Mesendoderm (in vitro differentiated cells): ENCODE results near the gene PIEZO2.
A peak's percentile ranks its signal among the peaks of the same experiment; 100 is the strongest.

Source experiments
- DNase-seq: peaks from one replicate; pipeline ENCODE4 v3.0.0; 2013
- H2AK5ac ChIP-seq: 2 replicates; pipeline ENCODE4 v1.6.1; 2013; ENCODE audit warnings: low read length, inconsistent platforms
- H2BK120ac ChIP-seq: 2 replicates; pipeline ENCODE4 v1.6.1; 2013; ENCODE audit warnings: low read depth, mild to moderate bottlenecking, low read length, moderate library complexity, mixed read lengths
- H2BK15ac ChIP-seq: replicated peaks from 2 replicates; pipeline ENCODE4 v1.6.1; 2013; ENCODE audit warnings: low read depth, mild to moderate bottlenecking, moderate library complexity
- H2BK5ac ChIP-seq: 2 replicates; pipeline ENCODE4 v1.6.1; 2013; ENCODE audit warnings: low read length, inconsistent platforms
- H3K18ac ChIP-seq: 2 replicates; pipeline ENCODE4 v1.6.1; 2013; ENCODE audit warnings: mild to moderate bottlenecking, low read length, mixed read lengths
- H3K23ac ChIP-seq: one replicate; pipeline ENCODE4 v1.6.1; 2013; ENCODE audit warnings: low read length
- H3K27ac ChIP-seq: 2 replicates; pipeline ENCODE4 v1.5.1; 2013; ENCODE audit warnings: low read depth, mild to moderate bottlenecking, inconsistent platforms, low read length, moderate library complexity
- H3K27me3 ChIP-seq: 2 replicates; pipeline ENCODE4 v1.6.1; 2013; ENCODE audit warnings: low read length, control low read depth, mild to moderate bottlenecking, inconsistent platforms; ENCODE audit not compliant: insufficient read depth, poor library complexity
- H3K36me3 ChIP-seq: 2 replicates; pipeline ENCODE4 v1.6.1; 2013; ENCODE audit warnings: low read length, inconsistent platforms; ENCODE audit not compliant: control insufficient read depth, insufficient read depth
- H3K4ac ChIP-seq: one replicate; pipeline ENCODE4 v1.6.1; 2013; ENCODE audit warnings: low read depth, mild to moderate bottlenecking, low read length, moderate library complexity
- H3K4me1 ChIP-seq: 2 replicates; pipeline ENCODE4 v1.6.1; 2013; ENCODE audit warnings: low read depth, low read length, inconsistent platforms; ENCODE audit not compliant: control insufficient read depth
- H3K4me2 ChIP-seq: 2 replicates; pipeline ENCODE4 v1.6.1; 2013; ENCODE audit warnings: low read length
- H3K4me3 ChIP-seq: 2 replicates; pipeline ENCODE4 v1.5.1; 2013; ENCODE audit warnings: mild to moderate bottlenecking, low read length
- H3K56ac ChIP-seq: one replicate; pipeline ENCODE4 v1.6.1; 2013; ENCODE audit warnings: low read length
- H3K79me1 ChIP-seq: 2 replicates; pipeline ENCODE4 v1.6.1; 2013; ENCODE audit warnings: low read length, inconsistent platforms
- H3K79me2 ChIP-seq: 2 replicates; pipeline ENCODE4 v1.6.1; 2013; ENCODE audit warnings: mild to moderate bottlenecking, low read length; ENCODE audit not compliant: control insufficient read depth, insufficient read depth
- H3K9ac ChIP-seq: 2 replicates; pipeline ENCODE4 v1.6.1; 2013; ENCODE audit warnings: low read length, inconsistent platforms
- H4K5ac ChIP-seq: one replicate; pipeline ENCODE4 v1.6.1; 2013; ENCODE audit warnings: low read length
- H4K8ac ChIP-seq: one replicate; pipeline ENCODE4 v1.6.1; 2013; ENCODE audit warnings: low read depth, mild to moderate bottlenecking, control low read depth, low read length, moderate library complexity
- WGBS: extraction: QIAGEN DNeasy Blood & Tissue Kit; methylation state at CpG from one replicate; pipeline ENCODE4 v1.1.7; 2013; ENCODE audit warnings: low lambda C conversion rate, missing lambda C conversion rate; ENCODE audit not compliant: insufficient coverage; ENCODE audit errors: extremely low coverage; 5-methylcytosine and 5-hydroxymethylcytosine counted together

The PIEZO2 gene

DNA sequence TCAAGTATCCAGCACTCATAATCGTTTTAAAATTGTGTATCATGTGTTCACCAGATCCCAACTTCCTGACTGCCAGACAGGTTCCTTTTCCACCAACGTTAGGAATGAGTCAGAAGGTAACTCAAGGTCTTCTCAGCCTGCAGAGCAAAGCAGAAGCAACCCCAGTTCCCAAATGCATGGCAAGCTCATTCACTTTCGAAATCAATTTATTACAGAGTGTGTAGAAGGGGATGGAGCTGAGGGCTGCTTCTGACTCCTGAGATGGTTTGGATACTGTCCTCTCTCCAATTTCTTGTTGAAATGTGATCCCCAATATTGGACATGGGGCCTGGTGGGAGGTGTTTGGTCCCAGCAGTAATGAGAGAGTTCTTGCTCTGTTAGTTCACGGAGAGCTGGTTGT, 114.5 kb downstream of the PIEZO2 start:
- H2AK5ac ChIP-seq: no peak overlapping the region
- no peak overlapping the region for H2BK120ac ChIP-seq
- no peaks in the 10 kb centered on the region for H3K36me3 ChIP-seq
- H3K4me2 ChIP-seq: no peak overlapping the region
- H2BK15ac ChIP-seq: no peak overlapping the region
- H3K9ac ChIP-seq: no peak overlapping the region
- no peak overlapping the region for H3K4me3 ChIP-seq
- H3K23ac ChIP-seq: no peak overlapping the region
- H4K5ac ChIP-seq: no peak overlapping the region
- no peak overlapping the region for H3K18ac ChIP-seq
- no CpG with 5 or more reads among the region's 4 CpGs for WGBS
- no peaks in the 10 kb centered on the region for H3K79me1 ChIP-seq
- H3K27ac ChIP-seq: no peak overlapping the region
- H3K56ac ChIP-seq: no peak overlapping the region
- peaks cover 1% of the 10 kb centered on the region for H3K4me1 ChIP-seq
- no peaks in the 10 kb centered on the region for H3K27me3 ChIP-seq
- H3K4ac ChIP-seq: no peak overlapping the region
- no peaks in the 10 kb centered on the region for H3K79me2 ChIP-seq
- H2BK5ac ChIP-seq: no peak overlapping the region
- no peak for DNase-seq
- H4K8ac ChIP-seq: no peak overlapping the region

DNA sequence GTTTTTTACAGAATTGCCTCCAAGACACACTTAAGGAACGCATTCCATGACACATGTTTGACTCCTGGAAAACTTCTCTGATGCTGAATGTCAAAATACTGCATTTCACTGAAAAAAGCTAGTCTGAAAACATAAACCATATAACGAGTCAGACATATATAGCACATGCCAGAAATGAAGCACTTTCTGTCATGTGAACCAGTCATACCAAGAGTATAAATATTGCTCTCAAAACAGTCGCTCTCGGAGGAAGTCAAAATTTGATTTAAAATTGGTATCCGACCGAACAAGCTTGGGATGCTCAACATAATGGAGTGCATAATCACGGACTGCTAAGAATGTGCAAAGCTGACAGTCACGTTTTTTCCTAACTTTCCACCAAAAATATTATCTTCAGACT, 115.9 kb downstream of the PIEZO2 start:
- no peak overlapping the region for H3K18ac ChIP-seq
- H3K4me2 ChIP-seq: no peak overlapping the region
- no peak overlapping the region for H3K9ac ChIP-seq
- no peak overlapping the region for H3K56ac ChIP-seq
- H3K79me1 ChIP-seq: no peaks in the 10 kb centered on the region
- no peak overlapping the region for H2BK5ac ChIP-seq
- no peak overlapping the region for H4K5ac ChIP-seq
- no peaks in the 10 kb centered on the region for H3K36me3 ChIP-seq
- H4K8ac ChIP-seq: no peak overlapping the region
- H3K4ac ChIP-seq: no peak overlapping the region
- H3K27ac ChIP-seq: no peak overlapping the region
- no peak overlapping the region for H3K4me3 ChIP-seq
- no peaks in the 10 kb centered on the region for H3K27me3 ChIP-seq
- no peak overlapping the region for H2BK15ac ChIP-seq
- H3K23ac ChIP-seq: no peak overlapping the region
- DNase-seq: no peak
- no peaks in the 10 kb centered on the region for H3K79me2 ChIP-seq
- no peak overlapping the region for H2BK120ac ChIP-seq
- peaks cover 1% of the 10 kb centered on the region for H3K4me1 ChIP-seq
- no peak overlapping the region for H2AK5ac ChIP-seq
- WGBS: no CpG with 5 or more reads among the region's 8 CpGs

DNA sequence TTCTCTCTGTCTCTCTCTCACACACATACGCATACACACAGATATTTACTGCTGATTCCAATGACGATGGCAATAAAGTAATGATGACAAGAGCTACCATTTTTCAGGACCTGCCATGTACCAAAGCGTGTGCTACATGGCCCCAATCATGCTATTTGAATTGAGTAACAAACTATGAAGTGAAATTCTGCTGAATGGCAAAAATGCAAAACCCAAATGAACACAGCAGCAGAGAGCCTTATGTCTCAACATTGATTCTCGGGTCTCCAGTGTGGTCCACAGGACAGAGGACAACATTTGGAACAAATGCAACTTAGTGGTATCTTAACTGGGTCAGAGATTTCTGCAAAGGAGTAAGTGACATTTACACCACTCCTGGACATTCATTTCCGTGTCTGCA, 117.4 kb downstream of the PIEZO2 start:
- Histone ChIP-seq H3K27ac (no peak overlapping the region), H2BK120ac (no peak overlapping the region), H3K79me1 (no peaks in the 10 kb centered on the region), H3K4me3 (no peak overlapping the region), H3K27me3 (no peaks in the 10 kb centered on the region), H2BK5ac (no peak overlapping the region), H3K23ac (peak overlapping the region; percentile 67), H3K36me3 (no peaks in the 10 kb centered on the region), H2BK15ac (no peak overlapping the region), H3K56ac (no peak overlapping the region), H3K4ac (no peak overlapping the region), H4K5ac (no peak overlapping the region), H3K18ac (no peak overlapping the region), H3K9ac (no peak overlapping the region), H4K8ac (no peak overlapping the region), H3K4me1 (peaks cover 1% of the 10 kb centered on the region), H3K4me2 (no peak overlapping the region), H2AK5ac (no peak overlapping the region), H3K79me2 (no peaks in the 10 kb centered on the region)
- no peak for DNase-seq
- WGBS: no CpG with 5 or more reads among the region's 5 CpGs

DNA sequence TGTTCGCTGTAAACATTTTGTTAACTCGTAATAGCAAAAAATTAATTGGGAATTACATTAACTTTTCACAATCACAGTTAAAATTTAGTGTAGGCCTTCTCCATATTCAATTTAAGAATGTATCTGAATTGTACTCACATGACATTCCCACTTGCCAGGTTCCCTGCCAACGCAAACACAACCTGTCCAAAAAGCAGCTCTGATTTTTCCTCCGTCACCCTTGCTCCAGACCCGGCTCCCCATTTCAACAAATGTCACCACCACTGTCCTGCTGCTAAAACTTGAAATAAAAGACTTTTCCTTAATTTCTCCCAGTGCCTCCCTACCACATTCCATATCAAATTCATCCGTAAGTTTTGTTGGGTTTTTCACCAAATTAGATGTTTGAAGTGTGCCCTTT, 120.3 kb downstream of the PIEZO2 start:
- no peak overlapping the region for H4K5ac ChIP-seq
- WGBS: no CpG with 5 or more reads among the region's 6 CpGs
- H2BK120ac ChIP-seq: no peak overlapping the region
- H3K4me3 ChIP-seq: no peak overlapping the region
- H3K27ac ChIP-seq: no peak overlapping the region
- H2AK5ac ChIP-seq: no peak overlapping the region
- no peaks in the 10 kb centered on the region for H3K79me2 ChIP-seq
- H3K4me2 ChIP-seq: no peak overlapping the region
- H3K23ac ChIP-seq: no peak overlapping the region
- no peak overlapping the region for H2BK5ac ChIP-seq
- H3K36me3 ChIP-seq: no peaks in the 10 kb centered on the region
- no peak overlapping the region for H2BK15ac ChIP-seq
- no peak for DNase-seq
- no peak overlapping the region for H3K56ac ChIP-seq
- no peak overlapping the region for H3K9ac ChIP-seq
- H3K27me3 ChIP-seq: no peaks in the 10 kb centered on the region
- peaks cover 3% of the 10 kb centered on the region for H3K4me1 ChIP-seq
- no peak overlapping the region for H3K18ac ChIP-seq
- no peak overlapping the region for H3K4ac ChIP-seq
- H3K79me1 ChIP-seq: no peaks in the 10 kb centered on the region
- no peak overlapping the region for H4K8ac ChIP-seq

DNA sequence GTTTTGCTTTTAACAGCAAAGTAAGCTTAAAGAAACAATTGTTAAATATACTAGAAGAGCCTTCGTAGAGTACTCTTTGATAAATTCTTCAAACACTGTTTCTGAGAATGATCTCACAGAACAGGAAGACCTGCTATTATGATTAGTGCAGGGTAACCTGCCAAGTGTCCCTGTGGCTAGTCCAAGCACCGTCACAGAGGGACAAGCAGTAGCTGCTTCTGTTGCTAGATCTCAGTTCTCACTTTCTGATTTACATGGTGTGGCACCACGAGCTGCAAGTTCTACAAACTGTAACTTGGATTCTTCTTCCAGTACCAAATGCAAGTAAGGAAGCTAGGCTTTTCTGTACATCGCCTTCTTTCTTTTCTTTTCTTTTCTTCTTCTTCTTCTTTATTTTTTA, 121.5 kb downstream of the PIEZO2 start:
- no CpG with 5 or more reads among the region's 4 CpGs for WGBS
- no peaks in the 10 kb centered on the region for H3K27me3 ChIP-seq
- peaks cover 3% of the 10 kb centered on the region for H3K4me1 ChIP-seq
- H3K79me2 ChIP-seq: no peaks in the 10 kb centered on the region
- H3K56ac ChIP-seq: no peak overlapping the region
- H3K79me1 ChIP-seq: no peaks in the 10 kb centered on the region
- H4K8ac ChIP-seq: no peak overlapping the region
- no peak for DNase-seq
- no peak overlapping the region for H3K18ac ChIP-seq
- H2BK120ac ChIP-seq: no peak overlapping the region
- H3K4me3 ChIP-seq: no peak overlapping the region
- H3K36me3 ChIP-seq: no peaks in the 10 kb centered on the region
- H3K27ac ChIP-seq: no peak overlapping the region
- H3K9ac ChIP-seq: no peak overlapping the region
- no peak overlapping the region for H2BK15ac ChIP-seq
- no peak overlapping the region for H2BK5ac ChIP-seq
- no peak overlapping the region for H2AK5ac ChIP-seq
- H4K5ac ChIP-seq: no peak overlapping the region
- H3K4me2 ChIP-seq: no peak overlapping the region
- H3K4ac ChIP-seq: no peak overlapping the region
- no peak overlapping the region for H3K23ac ChIP-seq

DNA sequence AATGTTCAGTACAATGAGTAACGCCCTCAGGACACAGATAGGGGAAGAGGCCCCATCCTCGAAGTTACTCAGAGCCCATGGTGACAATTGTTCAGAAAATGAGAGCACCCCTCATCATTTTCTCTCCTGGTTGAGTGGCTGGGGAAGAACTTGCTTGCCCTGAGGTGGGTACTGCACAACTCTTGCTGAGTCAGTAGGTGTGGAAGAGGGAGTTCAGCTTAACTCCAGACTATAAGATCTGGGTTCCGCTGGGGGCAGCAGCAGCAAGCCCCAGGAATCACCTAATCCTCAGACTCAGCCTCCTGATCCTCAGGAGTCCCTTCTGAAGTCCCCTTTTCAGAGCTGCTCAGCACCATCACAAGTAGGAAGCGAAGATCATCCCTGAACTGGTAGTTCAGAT, 123.7 kb downstream of the PIEZO2 start:
- no peak overlapping the region for H3K23ac ChIP-seq
- H3K27me3 ChIP-seq: no peaks in the 10 kb centered on the region
- H3K36me3 ChIP-seq: no peaks in the 10 kb centered on the region
- H2BK5ac ChIP-seq: no peak overlapping the region
- H3K18ac ChIP-seq: no peak overlapping the region
- no peak overlapping the region for H2AK5ac ChIP-seq
- H3K4me2 ChIP-seq: no peak overlapping the region
- no peaks in the 10 kb centered on the region for H3K79me2 ChIP-seq
- no peak overlapping the region for H3K4me3 ChIP-seq
- H3K27ac ChIP-seq: no peak overlapping the region
- no peak overlapping the region for H4K5ac ChIP-seq
- no peak overlapping the region for H3K9ac ChIP-seq
- no peaks in the 10 kb centered on the region for H3K79me1 ChIP-seq
- no CpG with 5 or more reads among the region's 4 CpGs for WGBS
- no peak for DNase-seq
- H4K8ac ChIP-seq: no peak overlapping the region
- H2BK120ac ChIP-seq: no peak overlapping the region
- H3K56ac ChIP-seq: no peak overlapping the region
- no peak overlapping the region for H3K4ac ChIP-seq
- peaks cover 7% of the 10 kb centered on the region for H3K4me1 ChIP-seq
- no peak overlapping the region for H2BK15ac ChIP-seq
